Fibroblast of lung (primary cell): ENCODE results near the gene NLGN1. TPM values are rescaled to one million over a fixed set of nuclear protein-coding genes. Genes with fewer than 3 reads are reported as not detected.

Experiments used
- DNase-seq, 2 donors: peaks; one replicate each; pipeline versions ENCODE4 v3.0.0 to v3.0.0-alpha.2; 2010; ENCODE audit warnings: low read depth in 2 of 2
- H2AFZ ChIP-seq: 2 replicates; pipeline ENCODE4 v1.5.1; 2012; ENCODE audit warnings: low read length, control low read depth, inconsistent platforms
- H3K27ac ChIP-seq: 2 replicates; pipeline ENCODE4 v1.5.1; 2011; ENCODE audit warnings: low read length, control low read depth; ENCODE audit not compliant: insufficient read depth
- H3K27me3 ChIP-seq: 2 replicates; pipeline ENCODE4 v1.5.1; 2011; ENCODE audit warnings: mild to moderate bottlenecking, low read length; ENCODE audit not compliant: control insufficient read depth, insufficient read depth
- H3K36me3 ChIP-seq: 2 replicates; pipeline ENCODE4 v1.5.1; 2011; ENCODE audit warnings: low read length; ENCODE audit not compliant: control insufficient read depth, insufficient read depth
- H3K4me1 ChIP-seq: 2 replicates; pipeline ENCODE4 v1.5.1; 2011; ENCODE audit warnings: low read length; ENCODE audit not compliant: control insufficient read depth, insufficient read depth; ENCODE audit errors: extremely low read depth
- H3K4me2 ChIP-seq: 2 replicates; pipeline ENCODE4 v1.5.1; 2011; ENCODE audit warnings: low read length, control low read depth; ENCODE audit not compliant: insufficient read depth; ENCODE audit errors: extremely low read depth
- H3K4me3 ChIP-seq, 4 experiments: fragments of 200-600 bp in 1 of 4; sonication (generic) in 1 of 4; replicated peaks in 1 of 4; 2 replicates each; pipeline ENCODE4 v1.5.1; 2011 to 2016; ENCODE audit warnings: low read length in 4 of 4, low read depth in 3 of 4, mild to moderate bottlenecking in 3 of 4, control low read depth in 2 of 4, inconsistent platforms in 1 of 4, mixed read lengths in 1 of 4; ENCODE audit not compliant: insufficient read depth in 1 of 4; ENCODE audit errors: control extremely low read depth in 1 of 4
- H3K79me2 ChIP-seq: 2 replicates; pipeline ENCODE4 v1.5.1; 2012; ENCODE audit warnings: mild to moderate bottlenecking, low read length, inconsistent platforms; ENCODE audit not compliant: control insufficient read depth, insufficient read depth
- H3K9ac ChIP-seq: 2 replicates; pipeline ENCODE4 v1.5.1; 2011; ENCODE audit warnings: mild to moderate bottlenecking, low read length, control low read depth; ENCODE audit not compliant: insufficient read depth
- H3K9me3 ChIP-seq: 2 replicates; pipeline ENCODE4 v1.5.1; 2012; ENCODE audit warnings: low read depth, low read length; ENCODE audit not compliant: control insufficient read depth, insufficient read depth
- H4K20me1 ChIP-seq: 2 replicates; pipeline ENCODE4 v1.5.1; 2011; ENCODE audit warnings: low read length; ENCODE audit not compliant: control insufficient read depth, insufficient read depth; ENCODE audit errors: extremely low read depth
- CTCF ChIP-seq, 2 donors: IDR thresholded peaks in 1 of 2; conservative IDR thresholded peaks in 1 of 2; 1 replicate in 1 of 2; 2 replicates in 1 of 2; pipeline ENCODE4 v1.5.1; 2011 to 2012; ENCODE audit warnings: low read length in 2 of 2, control low read depth in 1 of 2, inconsistent platforms in 1 of 2, low read depth in 1 of 2, mild to moderate bottlenecking in 1 of 2
- EZH2 ChIP-seq: IDR thresholded peaks from 2 replicates; pipeline ENCODE4 v1.5.1; 2012; ENCODE audit warnings: low read length, control low read depth, mild to moderate bottlenecking; ENCODE audit errors: missing control alignments
- polyA plus RNA-seq, 2 donors: library from polyadenylated mRNA; depleted of rRNA in 1 of 2; stranded (reverse) in 1 of 2; unstranded in 1 of 2; fragments of >200 nt; gene quantifications; 2 replicates each; pipeline ENCODE4 v1.2.1, GENCODE V29; 2011 to 2012; ENCODE audit warnings: missing spikeins in 1 of 2
- total RNA-seq: library from RNA; depleted of rRNA; stranded (reverse); fragments of >200 nt; gene quantifications from 2 replicates; pipeline ENCODE4 v1.2.1, GENCODE V29; 2014

Gene NLGN1
- total and polyA plus RNA-seq, 2 donors (not counting 1 experiment from before 2014, with no cell fraction given): 0.61 to 2.1 TPM

DNA sequence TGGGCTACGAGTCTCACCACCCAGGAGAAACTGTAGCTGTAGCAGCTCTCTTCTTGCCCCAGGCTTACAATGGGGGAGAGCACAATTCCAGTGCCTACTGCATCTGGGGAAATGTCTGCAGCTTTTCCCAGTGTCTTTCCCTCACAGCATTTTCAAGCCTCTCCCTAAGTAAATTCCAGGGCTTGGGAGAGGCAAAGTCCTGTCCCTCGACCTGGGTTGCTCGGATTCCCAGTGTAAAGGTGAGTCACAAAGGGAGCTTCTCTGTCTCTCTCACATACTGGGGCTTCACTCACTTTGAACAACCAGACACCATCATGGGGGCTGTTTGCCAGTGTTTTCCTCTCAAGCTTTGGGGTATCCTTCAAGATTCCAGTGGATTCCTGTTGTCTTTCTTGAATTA lies 772.2 kb downstream of the NLGN1 start:
- Histone ChIP-seq H3K4me1 (no peaks in the 10 kb centered on the region), H2AFZ (no peak overlapping the region), H3K36me3 (no peaks in the 10 kb centered on the region), H3K27ac (no peak overlapping the region), H3K79me2 (no peaks in the 10 kb centered on the region), H4K20me1 (no peaks in the 10 kb centered on the region), H3K27me3 (no peaks in the 10 kb centered on the region), H3K4me3 (no peak overlapping the region), H3K9me3 (no peaks in the 10 kb centered on the region), H3K4me2 (no peak overlapping the region), H3K9ac (no peak overlapping the region)
- TF ChIP-seq CTCF (conservative IDR thresholded peaks at IDR 0.05 in 1 of 2, IDR thresholded peaks at IDR 0.05 in 1 of 2; ENCODE audit: low read depth in 1 of 2, low read length in 2 of 2) (no peak), EZH2 (no peak)
- DNase-seq: no peak

DNA sequence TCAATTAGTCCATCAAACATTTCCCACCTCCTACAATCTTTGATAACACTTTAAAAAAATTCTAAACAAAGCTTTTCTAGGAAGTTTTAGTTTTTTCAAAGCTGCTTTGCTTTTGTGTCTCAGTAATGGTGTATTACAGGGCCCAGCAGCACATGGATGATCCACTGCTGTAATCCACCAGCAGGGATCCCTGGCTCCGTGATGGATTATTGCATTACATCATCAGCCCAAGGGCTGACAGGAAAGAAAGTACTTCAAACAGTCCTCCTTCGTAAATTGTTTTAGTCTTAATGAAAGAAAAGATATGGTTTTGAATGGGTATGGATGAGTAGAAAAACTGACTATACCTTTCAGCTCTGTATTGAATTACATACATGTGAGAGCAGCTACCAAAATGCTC lies 772.7 kb downstream of the NLGN1 start:
- TF ChIP-seq EZH2: no peak
- no peak for TF ChIP-seq CTCF (conservative IDR thresholded peaks at IDR 0.05 in 1 of 2, IDR thresholded peaks at IDR 0.05 in 1 of 2; ENCODE audit: low read depth in 1 of 2, low read length in 2 of 2)
- no peaks in the 10 kb centered on the region for H3K36me3 ChIP-seq
- H3K27ac ChIP-seq: no peak overlapping the region
- H3K79me2 ChIP-seq: no peaks in the 10 kb centered on the region
- H2AFZ ChIP-seq: no peak overlapping the region
- no peaks in the 10 kb centered on the region for H4K20me1 ChIP-seq
- no peaks in the 10 kb centered on the region for H3K4me1 ChIP-seq
- no peaks in the 10 kb centered on the region for H3K27me3 ChIP-seq
- no peak overlapping the region for H3K9ac ChIP-seq
- no peak for DNase-seq
- H3K4me3 ChIP-seq: no peak overlapping the region
- H3K4me2 ChIP-seq: no peak overlapping the region
- no peaks in the 10 kb centered on the region for H3K9me3 ChIP-seq

DNA sequence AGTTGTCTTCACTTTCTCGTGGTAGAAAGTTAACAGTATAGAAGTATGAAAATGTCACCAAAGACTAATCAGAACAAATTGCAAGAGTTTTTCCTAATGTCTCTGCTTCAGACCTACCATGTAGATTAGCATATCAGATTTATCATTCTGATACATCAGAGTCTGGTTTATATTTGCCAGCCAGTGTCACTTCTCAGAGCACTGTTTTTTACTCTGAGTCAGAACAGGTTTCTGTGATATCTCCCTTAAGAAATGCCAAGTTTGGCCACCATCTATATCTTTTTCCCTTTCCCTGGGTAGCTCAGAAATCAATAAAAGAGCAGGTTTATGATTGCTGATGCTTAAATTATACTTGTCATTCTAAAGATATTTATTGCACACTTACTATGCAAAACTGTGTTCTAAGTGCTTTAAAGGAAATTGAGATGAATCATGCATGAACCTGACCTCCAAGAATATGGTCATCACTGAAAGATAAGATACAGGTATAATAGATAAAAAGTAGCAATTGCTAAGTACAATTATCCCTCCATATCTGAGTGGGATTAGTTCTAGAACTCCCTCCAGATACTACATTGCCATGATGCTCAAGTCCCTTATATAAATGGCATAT lies 788.9 kb downstream of the NLGN1 start:
- Histone ChIP-seq H3K27me3 (no peaks in the 10 kb centered on the region), H3K4me1 (no peaks in the 10 kb centered on the region), H3K27ac (no peak overlapping the region), H3K4me3 (no peak overlapping the region), H4K20me1 (no peaks in the 10 kb centered on the region), H3K4me2 (no peak overlapping the region), H3K79me2 (no peaks in the 10 kb centered on the region), H3K9me3 (no peaks in the 10 kb centered on the region), H3K9ac (no peak overlapping the region), H2AFZ (no peak overlapping the region), H3K36me3 (no peaks in the 10 kb centered on the region)
- no peak for DNase-seq
- no peak for TF ChIP-seq EZH2
- no peak for TF ChIP-seq CTCF (conservative IDR thresholded peaks at IDR 0.05 in 1 of 2, IDR thresholded peaks at IDR 0.05 in 1 of 2; ENCODE audit: low read depth in 1 of 2, low read length in 2 of 2)
